Kidney (tissue), 11 donors: Measurements from ENCODE around the gene USP17L15. TPM values are rescaled to one million over a fixed set of nuclear protein-coding genes. Genes with fewer than 3 reads are reported as not detected.
"Not testable (repeated sequence)": the region's sequence is repeated elsewhere in the genome, so short reads cannot be mapped to it uniquely, and the experiment has no call there.

ENCODE experiments used
- DNase-seq, 5 donors: peaks; one replicate each; pipeline ENCODE4 v3.0.0-alpha.2; 2013 to 2020
- FAIRE-seq: peaks from 2 replicates; lab custom pipeline; 2012; peaks lifted over from hg19 to GRCh38; lab: Jason Lieb, UNC
- H3K27ac ChIP-seq, 2 donors: one replicate each; pipeline ENCODE4 v1.7.0; 2013; ENCODE audit warnings: low read depth in 2 of 2, low read length in 2 of 2, inconsistent platforms in 1 of 2
- H3K27me3 ChIP-seq: one replicate; pipeline ENCODE4 v1.7.1; 2013; ENCODE audit warnings: low read length, inconsistent platforms; ENCODE audit not compliant: control insufficient read depth, insufficient read depth
- H3K36me3 ChIP-seq, 3 donors: one replicate each; pipeline versions ENCODE4 v1.7.0 to v1.7.1; 2013; ENCODE audit warnings: low read length in 3 of 3, control low read depth in 1 of 3, inconsistent platforms in 1 of 3; ENCODE audit not compliant: insufficient read depth in 3 of 3, control insufficient read depth in 2 of 3
- H3K4me1 ChIP-seq, 3 donors: one replicate each; pipeline versions ENCODE4 v1.7.0 to v1.7.1; 2013; ENCODE audit warnings: low read length in 3 of 3, inconsistent platforms in 1 of 3, low read depth in 1 of 3; ENCODE audit not compliant: control insufficient read depth in 2 of 3, insufficient read depth in 2 of 3
- H3K4me3 ChIP-seq, 3 donors: one replicate each; pipeline versions ENCODE4 v1.7.0 to v1.8.1; 2013; ENCODE audit warnings: low read length in 3 of 3, control low read depth in 1 of 3, inconsistent platforms in 1 of 3
- H3K9ac ChIP-seq, 3 donors: one replicate each; pipeline versions ENCODE4 v1.7.0 to v1.7.1; 2013; ENCODE audit warnings: low read length in 3 of 3, control low read depth in 1 of 3, inconsistent platforms in 1 of 3
- H3K9me3 ChIP-seq, 3 donors: one replicate each; pipeline versions ENCODE4 v1.7.0 to v1.7.1; 2013; ENCODE audit warnings: low read length in 3 of 3, control low read depth in 1 of 3, inconsistent platforms in 1 of 3; ENCODE audit not compliant: control insufficient read depth in 2 of 3, insufficient read depth in 1 of 3
- intact Hi-C: fragments of 100-400 bp; cut with DNase I; formaldehyde crosslinking; loops from one replicate; pipeline ENCODE4 v1.11.1; 2022
- polyA plus RNA-seq: library from polyadenylated mRNA; stranded (reverse); fragments of 350-450 nt; fragmentation: Illumina TruSeq; extraction: RNeasy Lipid Tissue Mini Kit (QIAGEN cat#74804); gene quantifications from one replicate; pipeline ENCODE4 v1.2.3, GENCODE V29; 2014; ENCODE audit warnings: low read depth, low replicate concordance; ENCODE audit not compliant: insufficient read depth
- total RNA-seq: library from RNA; stranded (reverse); fragmentation: NEBNext Ultra II Directional; extraction: Animal tissue kit (Norgen Biotek cat#: 25700); gene quantifications from one replicate; pipeline ENCODE4 v1.2.1, GENCODE V29; 2021
- donor health status: control.
- donor health status: control.
- donor health status: DM: yes; HTN: yes; CAD: no.
- donor health status: Normal renal cell carcinoma (clear cell type).

Gene USP17L15
- total and polyA plus RNA-seq, 2 donors from 2014 or later: not detected

DNA sequence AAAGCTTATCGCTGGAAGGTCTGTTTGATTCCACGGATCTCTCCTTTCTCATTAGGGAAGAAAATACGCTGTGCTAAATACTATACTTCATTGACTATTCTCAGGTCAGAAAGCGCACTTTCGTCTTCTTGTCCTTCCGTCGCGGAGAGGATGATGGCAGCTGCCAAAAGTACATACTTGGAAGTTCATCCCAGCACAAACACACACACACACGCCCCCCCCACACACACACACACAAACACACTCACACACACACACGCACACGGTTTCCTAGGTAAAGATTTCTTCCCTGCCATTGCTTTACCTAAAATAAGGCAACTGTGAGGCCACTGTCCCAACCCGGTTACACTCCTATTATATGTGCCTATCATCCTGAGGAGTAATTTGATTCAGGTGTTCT lies 4.3 kb downstream of the USP17L15 start:
- intact Hi-C loops, H3K27ac ChIP-seq, H3K9ac ChIP-seq, H3K4me1 ChIP-seq, H3K4me3 ChIP-seq, H3K9me3 ChIP-seq, H3K36me3 ChIP-seq, H3K27me3 ChIP-seq, FAIRE-seq: not testable (repeated sequence)
- peak in 1 of 5 donors; percentile 10 for DNase-seq

DNA sequence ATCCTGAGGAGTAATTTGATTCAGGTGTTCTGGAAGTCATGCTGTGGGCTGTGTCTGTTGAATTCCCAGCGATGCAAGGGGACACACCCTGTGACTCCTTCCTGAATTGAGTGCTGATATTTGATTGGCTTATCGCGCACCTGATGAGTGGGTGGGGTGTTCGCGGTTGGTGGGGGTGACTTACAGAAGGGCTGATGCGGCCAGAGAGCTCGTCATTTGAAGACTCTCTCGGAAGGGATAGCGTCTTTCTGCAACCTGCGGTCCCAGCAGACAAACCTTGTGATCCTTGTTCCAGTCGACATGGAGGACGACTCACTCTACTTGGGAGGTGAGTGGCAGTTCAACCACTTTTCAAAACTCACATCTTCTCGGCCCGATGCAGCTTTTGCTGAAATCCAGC lies 9.4 kb downstream of the USP17L15 start, which contains the start of gene USP17L17:
Gene USP17L17, plus strand, starts transcription at position 301 of the 400 bp plus-strand sequence. Its CDS starts 0 bp downstream, at position 301.
- H3K4me3 ChIP-seq, DNase-seq, H3K9me3 ChIP-seq, H3K27me3 ChIP-seq, FAIRE-seq, H3K9ac ChIP-seq, H3K36me3 ChIP-seq, intact Hi-C loops, H3K27ac ChIP-seq, H3K4me1 ChIP-seq: not testable (repeated sequence)

- peak in 3 of 5 donors; percentile 5 to 38 (median 15) for DNase-seq
- H3K9ac ChIP-seq, H3K4me1 ChIP-seq, H3K27ac ChIP-seq, H3K36me3 ChIP-seq, intact Hi-C loops, H3K4me3 ChIP-seq, H3K9me3 ChIP-seq, H3K27me3 ChIP-seq, FAIRE-seq: not testable (repeated sequence)
Measured at GRCh38 chr4:9247953-9248680, 13.9 kb downstream of the USP17L15 start, which contains the start of gene USP17L18. USP17L18 (plus strand) TSS chr4:9248630; CDS start chr4:9248630, 0 bp downstream.

GRCh38 chr4:9253078-9253477 lies 18.9 kb downstream of the USP17L15 start, which contains the start of gene USP17L19:
USP17L19 (plus strand) TSS chr4:9253378; CDS start chr4:9253378, 0 bp downstream.
- H3K27me3 ChIP-seq, H3K4me3 ChIP-seq, H3K9ac ChIP-seq, H3K9me3 ChIP-seq, H3K27ac ChIP-seq, H3K36me3 ChIP-seq, H3K4me1 ChIP-seq, intact Hi-C loops, DNase-seq, FAIRE-seq: not testable (repeated sequence)

- FAIRE-seq, H3K9ac ChIP-seq, H3K36me3 ChIP-seq, H3K27me3 ChIP-seq, DNase-seq, H3K27ac ChIP-seq, H3K9me3 ChIP-seq, intact Hi-C loops, H3K4me3 ChIP-seq, H3K4me1 ChIP-seq: not testable (repeated sequence)
Measured at GRCh38 chr4:9257824-9258223, 23.6 kb downstream of the USP17L15 start, which contains the start of gene USP17L20. USP17L20 (plus strand) TSS chr4:9258124; CDS start chr4:9258124, 0 bp downstream.

DNA sequence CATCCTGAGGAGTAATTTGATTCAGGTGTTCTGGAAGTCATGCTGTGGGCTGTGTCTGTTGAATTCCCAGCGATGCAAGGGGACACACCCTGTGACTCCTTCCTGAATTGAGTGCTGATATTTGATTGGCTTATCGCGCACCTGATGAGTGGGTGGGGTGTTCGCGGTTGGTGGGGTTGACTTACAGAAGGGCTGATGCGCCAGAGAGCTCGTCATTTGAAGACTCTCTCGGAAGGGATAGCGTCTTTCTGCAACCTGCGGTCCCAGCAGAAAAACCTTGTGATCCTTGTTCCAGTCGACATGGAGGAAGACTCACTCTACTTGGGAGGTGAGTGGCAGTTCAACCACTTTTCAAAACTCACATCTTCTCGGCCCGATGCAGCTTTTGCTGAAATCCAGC lies 28.4 kb downstream of the USP17L15 start, which contains the start of gene USP17L21:
Gene USP17L21, plus strand, starts transcription at position 301 of the 400 bp plus-strand sequence. Its CDS starts 0 bp downstream, at position 301.
- intact Hi-C loops: not testable (repeated sequence)

DNA sequence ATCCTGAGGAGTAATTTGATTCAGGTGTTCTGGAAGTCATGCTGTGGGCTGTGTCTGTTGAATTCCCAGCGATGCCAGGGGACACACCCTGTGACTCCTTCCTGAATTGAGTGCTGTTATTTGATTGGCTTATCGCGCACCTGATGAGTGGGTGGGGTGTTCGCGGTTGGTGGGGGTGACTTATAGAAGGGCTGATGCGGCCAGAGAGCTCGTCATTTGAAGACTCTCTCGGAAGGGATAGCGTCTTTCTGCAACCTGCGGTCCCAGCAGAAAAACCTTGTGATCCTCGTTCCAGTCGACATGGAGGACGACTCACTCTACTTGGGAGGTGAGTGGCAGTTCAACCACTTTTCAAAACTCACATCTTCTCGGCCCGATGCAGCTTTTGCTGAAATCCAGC lies 33.1 kb downstream of the USP17L15 start, which contains the start of gene USP17L22:
Gene USP17L22, plus strand, starts transcription at position 301 of the 400 bp plus-strand sequence. Its CDS starts 0 bp downstream, at position 301.
- FAIRE-seq, H3K36me3 ChIP-seq, H3K9me3 ChIP-seq, H3K4me1 ChIP-seq, H3K27ac ChIP-seq, H3K4me3 ChIP-seq, H3K9ac ChIP-seq, intact Hi-C loops, H3K27me3 ChIP-seq, DNase-seq: not testable (repeated sequence)

More for the DNA sequence above, 28.4 kb downstream of the USP17L15 start, which contains the start of gene USP17L21:
- not testable (repeated sequence) for H3K27ac ChIP-seq, H3K27me3 ChIP-seq, DNase-seq, H3K4me1 ChIP-seq, H3K9me3 ChIP-seq, FAIRE-seq, H3K36me3 ChIP-seq, H3K4me3 ChIP-seq, H3K9ac ChIP-seq

DNA sequence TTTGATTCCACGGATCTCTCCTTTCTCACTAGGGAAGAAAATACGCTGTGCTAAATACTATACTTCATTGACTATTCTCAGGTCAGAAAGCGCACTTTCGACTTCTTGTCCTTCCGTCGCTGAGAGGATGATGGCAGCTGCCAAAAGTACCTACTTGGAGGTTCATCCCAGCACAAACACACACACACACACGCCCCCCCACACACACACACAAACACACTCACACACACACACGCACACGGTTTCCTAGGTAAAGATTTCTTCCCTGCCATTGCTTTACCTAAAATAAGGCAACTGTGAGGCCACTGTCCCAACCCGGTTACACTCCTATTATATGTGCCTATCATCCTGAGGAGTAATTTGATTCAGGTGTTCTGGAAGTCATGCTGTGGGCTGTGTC lies 37.5 kb downstream of the USP17L15 start:
- peak in 1 of 5 donors; percentile 85 for DNase-seq
- H3K36me3 ChIP-seq, H3K4me1 ChIP-seq, H3K27ac ChIP-seq, H3K9ac ChIP-seq, H3K27me3 ChIP-seq, intact Hi-C loops, H3K4me3 ChIP-seq, H3K9me3 ChIP-seq, FAIRE-seq: not testable (repeated sequence)
